K562 (cell line): ENCODE data around the gene AKR1A1. TPM values are rescaled to one million over a fixed set of nuclear protein-coding genes. Genes with fewer than 3 reads are reported as not detected.

Experiments used
- CREB1 ChIP-seq, 2 experiments: sonication (generic) in 1 of 2; formaldehyde crosslinking in 1 of 2; IDR thresholded peaks; 2 replicates each; pipeline versions ENCODE4 v1.6.1 to v1.8.0; 2012 to 2022; ENCODE audit warnings: inconsistent platforms in 1 of 2, mild to moderate bottlenecking in 1 of 2, missing genetic modification reagents in 1 of 2, moderate library complexity in 1 of 2
- GABPB1 ChIP-seq: sonication (generic); formaldehyde crosslinking; IDR thresholded peaks from 2 replicates; pipeline ENCODE4 v1.8.0; 2022; ENCODE audit warnings: mild to moderate bottlenecking, missing genetic modification reagents
- GATAD2A ChIP-seq: fragments of 450-650 bp; IDR thresholded peaks from 2 replicates; pipeline ENCODE4 v1.6.1; 2017
- GMEB1 ChIP-seq: fragments of 250-450 bp; sonication (Bioruptor Pico); IDR thresholded peaks from 2 replicates; pipeline ENCODE4 v1.4.0; 2020; ENCODE audit warnings: mild to moderate bottlenecking
- HDAC3 ChIP-seq: fragments of 450-650 bp; IDR thresholded peaks from 2 replicates; pipeline ENCODE4 v1.6.1; 2018; ENCODE audit warnings: borderline replicate concordance, mild to moderate bottlenecking, moderate library complexity; ENCODE audit not compliant: partially characterized antibody
- MGA ChIP-seq: fragments of 450-650 bp; IDR thresholded peaks from 2 replicates; pipeline ENCODE4 v1.6.1; 2016; ENCODE audit warnings: mild to moderate bottlenecking, moderate library complexity
- MTF1 ChIP-seq: fragments of 250-450 bp; sonication (Bioruptor Pico); IDR thresholded peaks from 2 replicates; pipeline ENCODE4 v1.9.0; 2021; ENCODE audit warnings: moderate library complexity, mild to moderate bottlenecking, inconsistent platforms, borderline replicate concordance
- NR2C2 ChIP-seq, 2 experiments: fragments of 200-800 bp in 1 of 2; sonication (Bioruptor generic) in 1 of 2; sonication (generic) in 1 of 2; formaldehyde crosslinking in 1 of 2; IDR thresholded peaks; 2 replicates each; pipeline versions ENCODE4 v1.6.1 to v1.8.0; 2016 to 2022; ENCODE audit warnings: mild to moderate bottlenecking in 1 of 2, missing compliant biosample characterization in 1 of 2, missing genetic modification characterization in 1 of 2, missing genetic modification reagents in 1 of 2
- PHF8 ChIP-seq: fragments of 200-600 bp; sonication (generic); IDR thresholded peaks from 2 replicates; pipeline ENCODE4 v1.6.1; 2012; ENCODE audit warnings: mixed run types, mild to moderate bottlenecking, inconsistent platforms, low read length, moderate library complexity, borderline replicate concordance
- RBM22 ChIP-seq: fragments of 200-400 bp; formaldehyde crosslinking; IDR thresholded peaks from 2 replicates; pipeline ENCODE4 v1.6.1; 2018; ENCODE audit warnings: low read length, low read depth; ENCODE audit not compliant: poor library complexity, severe bottlenecking
- STAT5A ChIP-seq: IDR thresholded peaks from 2 replicates; pipeline ENCODE4 v1.6.1; 2012; ENCODE audit warnings: low read length, inconsistent platforms, borderline replicate concordance
- ZNF263 ChIP-seq: sonication (generic); formaldehyde crosslinking; IDR thresholded peaks from 2 replicates; pipeline ENCODE4 v1.8.0; 2022; ENCODE audit warnings: mild to moderate bottlenecking, missing genetic modification reagents, borderline replicate concordance
- polyA plus RNA-seq, 8 experiments: library from polyadenylated mRNA; depleted of rRNA in 4 of 8; stranded (reverse) in 5 of 8; unstranded in 3 of 8; fragments of >200 nt; fragmentation: Nextera tagmentation in 2 of 8; fragmentation: Illumina TruSeq in 1 of 8; extraction: Ambion mirVana in 2 of 8; extraction: Trizol in 1 of 8; gene quantifications; 2 replicates each; pipeline versions ENCODE4 v1.2.1 to v1.2.3, GENCODE V29; 2011 to 2014; ENCODE audit warnings: inconsistent platforms in 1 of 8, missing spikeins in 1 of 8
- total RNA-seq, 7 experiments: library from RNA; depleted of rRNA in 6 of 7; stranded (reverse); fragments of >200 nt in 6 of 7; fragmentation: Illumina TruSeq in 2 of 7; extraction: Trizol in 2 of 7; gene quantifications; 2 replicates each; pipeline versions ENCODE4 v1.2.1 to v1.2.3, GENCODE V29; 2011 to 2021; ENCODE audit warnings: low replicate concordance in 1 of 7

The AKR1A1 gene
- total and polyA plus RNA-seq, 9 of the 15 experiments (the other 6 are each of a cell fraction or from before 2014, with no cell fraction given): 68.6 to 211 (median 132) TPM

GRCh38 chr1:45550401-45551351, at the start of gene AKR1A1 (continued):
- TF ChIP-seq MGA: peak; percentile 97
- 0 out of 2 replicates have a peak, but pooled peaks have one; percentile 26 for TF ChIP-seq CREB1 (IDR thresholded peaks at IDR 0.05)
- TF ChIP-seq CREB1 (CRISPR knock-in tag; IDR thresholded peaks at IDR 0.05): no peak; the same call in 1 of the 2 replicates
- TF ChIP-seq GABPB1 (CRISPR knock-in tag): peak; percentile 76
- peak; percentile 70 for TF ChIP-seq ZNF263 (CRISPR knock-in tag)
- TF ChIP-seq NR2C2 (CRISPR knock-in tag; IDR thresholded peaks at IDR 0.05): peak; percentile 81
- TF ChIP-seq NR2C2 (tag; IDR thresholded peaks at IDR 0.05): peak; percentile 77
- TF ChIP-seq RBM22: no peak
- no peak for TF ChIP-seq GATAD2A
- peak; percentile 16; the same call in 1 of the 2 replicates for TF ChIP-seq GMEB1 (CRISPR knock-in tag)
- TF ChIP-seq MTF1 (CRISPR knock-in tag): no peak
- peak; percentile 87 for TF ChIP-seq PHF8
- TF ChIP-seq HDAC3: no peak
- no peak; the same call in 1 of the 2 replicates for TF ChIP-seq STAT5A
